Measurements from ENCODE around the gene NR1I3.

DNA sequence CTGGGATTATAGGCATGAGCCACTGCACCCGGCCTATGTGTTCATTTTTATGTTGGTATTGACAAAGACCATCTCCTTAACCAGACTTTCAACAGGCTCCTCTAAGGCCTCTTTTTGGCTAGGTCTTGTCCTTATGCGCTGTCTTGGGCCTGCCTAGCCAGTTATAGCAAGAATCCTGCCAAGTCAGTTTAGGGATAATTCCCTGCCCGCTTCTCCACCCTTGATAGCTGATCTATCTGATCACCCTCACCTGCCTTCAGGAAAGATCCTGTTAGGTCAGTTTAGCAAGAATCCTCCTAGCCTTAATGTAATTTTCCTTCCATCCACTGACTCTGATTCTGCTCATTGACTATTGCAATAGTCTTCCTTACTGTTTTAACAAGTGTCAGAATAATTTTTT lies 58.3 kb downstream of the NR1I3 start:
- TF ChIP-seq CTCF (conservative IDR thresholded peaks at IDR 0.05; ENCODE audit: low read depth in 2 of 2) = no peak
- TF ChIP-seq REST (IDR thresholded peaks at IDR 0.05; ENCODE audit: unreplicated experiment) = no peak
- TF ChIP-seq CREB1 (CRISPR knock-in tag; IDR thresholded peaks at IDR 0.05; ENCODE audit: low read depth) = no peak
- no peak for TF ChIP-seq EZH2 (IDR thresholded peaks at IDR 0.05; ENCODE audit: low read depth, unreplicated experiment)

Measured in GM23338 (cell line).